LNCAP (cell line): ENCODE results near the gene TENM4.

Experiments
- TF ChIP-seq, protein P1 (sequence below): fragments of 450-650 bp; IDR thresholded peaks from 2 replicates; pipeline ENCODE4 v1.5.1; 2017; ENCODE audit warnings: mild to moderate bottlenecking

The TENM4 gene

GRCh38 chr11:78961937-78962701 is 478.7 kb downstream of the TENM4 start:
- TF ChIP-seq, protein P1, sequence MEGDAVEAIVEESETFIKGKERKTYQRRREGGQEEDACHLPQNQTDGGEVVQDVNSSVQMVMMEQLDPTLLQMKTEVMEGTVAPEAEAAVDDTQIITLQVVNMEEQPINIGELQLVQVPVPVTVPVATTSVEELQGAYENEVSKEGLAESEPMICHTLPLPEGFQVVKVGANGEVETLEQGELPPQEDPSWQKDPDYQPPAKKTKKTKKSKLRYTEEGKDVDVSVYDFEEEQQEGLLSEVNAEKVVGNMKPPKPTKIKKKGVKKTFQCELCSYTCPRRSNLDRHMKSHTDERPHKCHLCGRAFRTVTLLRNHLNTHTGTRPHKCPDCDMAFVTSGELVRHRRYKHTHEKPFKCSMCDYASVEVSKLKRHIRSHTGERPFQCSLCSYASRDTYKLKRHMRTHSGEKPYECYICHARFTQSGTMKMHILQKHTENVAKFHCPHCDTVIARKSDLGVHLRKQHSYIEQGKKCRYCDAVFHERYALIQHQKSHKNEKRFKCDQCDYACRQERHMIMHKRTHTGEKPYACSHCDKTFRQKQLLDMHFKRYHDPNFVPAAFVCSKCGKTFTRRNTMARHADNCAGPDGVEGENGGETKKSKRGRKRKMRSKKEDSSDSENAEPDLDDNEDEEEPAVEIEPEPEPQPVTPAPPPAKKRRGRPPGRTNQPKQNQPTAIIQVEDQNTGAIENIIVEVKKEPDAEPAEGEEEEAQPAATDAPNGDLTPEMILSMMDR, result no peak

DNA sequence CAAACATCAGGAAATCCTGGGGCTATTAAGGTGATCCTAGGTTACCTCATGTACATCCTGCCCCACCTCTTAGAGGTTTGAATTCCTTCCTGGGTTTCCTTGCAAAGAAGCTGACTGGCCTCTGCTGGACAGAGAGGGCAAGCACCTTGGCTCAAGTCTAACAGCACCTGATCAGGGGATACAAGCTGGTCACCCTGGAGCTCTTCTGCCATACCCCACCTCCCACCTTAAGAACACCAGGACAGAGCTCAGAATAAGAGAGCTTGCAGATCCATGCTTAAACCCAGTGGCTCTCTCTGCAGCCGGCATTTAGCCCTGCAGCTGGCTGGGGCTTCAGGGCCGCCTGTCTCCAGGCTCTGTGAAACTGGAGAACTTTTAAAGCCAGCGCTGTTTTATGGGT is 479.6 kb downstream of the TENM4 start:
- TF ChIP-seq, protein P1, result peak; percentile 76

- TF ChIP-seq, protein P1, result no peak
These were observed 482.4 kb downstream of the TENM4 start for GRCh38 chr11:78958444-78958843.

- TF ChIP-seq, protein P1, result no peak
These were observed 483.2 kb downstream of the TENM4 start for GRCh38 chr11:78957476-78958245.

DNA sequence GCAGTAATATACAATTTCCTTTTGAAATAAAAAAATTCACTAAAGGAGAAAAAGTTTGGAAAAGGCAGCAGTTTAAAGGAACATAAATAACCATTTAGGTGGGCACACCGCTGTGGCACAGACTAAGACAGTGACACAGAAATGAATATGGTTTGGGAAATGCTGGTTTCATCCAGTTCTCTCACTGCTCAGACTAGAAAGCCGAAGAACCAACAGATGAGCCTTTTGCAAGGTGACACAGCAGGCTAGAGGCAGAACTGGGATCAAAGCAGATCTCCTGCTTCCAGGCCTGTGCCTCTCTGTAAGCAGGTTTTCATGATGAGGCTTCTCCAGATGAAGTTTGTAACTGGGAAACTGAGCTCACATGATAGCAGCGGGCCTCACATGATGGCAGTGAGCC is 486.1 kb downstream of the TENM4 start:
- TF ChIP-seq, protein P1, result no peak

DNA sequence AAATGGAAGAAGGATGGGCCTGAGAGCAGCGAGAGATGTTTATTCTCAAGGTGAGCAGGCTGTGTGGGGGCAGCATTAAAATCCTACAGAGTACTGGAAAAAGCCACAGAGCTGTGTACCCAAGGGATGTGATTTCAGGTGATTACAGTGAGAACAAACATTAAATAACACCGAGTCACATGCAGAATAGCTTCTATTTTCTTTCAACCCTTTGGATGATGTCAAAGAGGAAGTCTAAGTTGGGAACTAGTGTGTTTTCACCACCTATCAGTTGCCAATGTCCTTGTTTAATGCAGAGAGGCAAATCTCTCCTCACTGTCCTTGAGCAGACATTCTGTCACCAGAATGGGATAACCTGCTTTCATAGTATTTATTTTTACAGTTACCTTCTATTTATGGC is 486.6 kb downstream of the TENM4 start:
- TF ChIP-seq, protein P1, result no peak

GRCh38 chr11:78952890-78953289 is 487.9 kb downstream of the TENM4 start:
- TF ChIP-seq, protein P1, result no peak
